Stimulated activated effector memory CD8-positive, alpha-beta T cell treated with anti-CD3 and anti-CD28 coated beads, Interleukin-12 subunit alpha, Interleukin-12 subunit beta, amount 100 ng/mL, for 72 hours (primary cell): ENCODE results near the gene SKOR1.

Experiments
- ATAC-seq: fragments of 150-1000 bp; cut with Tn5 transposase; 2 replicates; pipeline ENCODE4 v1.10.0; 2021
- DNase-seq, 2 donors: peaks; one replicate each; pipeline ENCODE4 v3.0.0; 2021 to 2022; ENCODE audit warnings: low spot score in 2 of 2
- H3K27ac Mint-ChIP-seq: one replicate; pipeline ENCODE4 v1.8.0; 2022; ENCODE audit warnings: mild to moderate bottlenecking, mixed read lengths
- H3K36me3 Mint-ChIP-seq: one replicate; pipeline ENCODE4 v1.8.0; 2022; ENCODE audit warnings: mild to moderate bottlenecking, mixed read lengths
- H3K4me1 Mint-ChIP-seq: one replicate; pipeline ENCODE4 v1.8.0; 2022; ENCODE audit warnings: mixed read lengths
- H3K4me3 Mint-ChIP-seq: one replicate; pipeline ENCODE4 v1.8.0; 2022; ENCODE audit warnings: mild to moderate bottlenecking, mixed read lengths
- H3K9me3 Mint-ChIP-seq: one replicate; pipeline ENCODE4 v1.8.0; 2022; ENCODE audit warnings: mixed read lengths

The SKOR1 gene

GRCh38 chr15:67824976-67825880 is at the start of gene SKOR1:
SKOR1 (plus strand) TSS chr15:67825509; CDS start chr15:67825603, 94 bp downstream.
- ATAC-seq = no peak
- Mint-ChIP-seq H3K9me3 (no peaks in the 10 kb centered on the region), H3K4me3 (peak within 1 kb of the TSS; percentile 18), H3K27ac (no peak within 1 kb of the TSS), H3K4me1 (peaks cover 62% of the 10 kb centered on the region), H3K36me3 (peaks cover 21% of the 10 kb centered on the region)
- peak in 1 of 2 donors; percentile 57 for DNase-seq

GRCh38 chr15:67775998-67776397 is 49.3 kb upstream of the SKOR1 start:
- H3K4me3 Mint-ChIP-seq = no peak overlapping the region
- H3K27ac Mint-ChIP-seq = no peak overlapping the region
- H3K36me3 Mint-ChIP-seq = no peaks in the 10 kb centered on the region
- no peak for ATAC-seq
- no peaks in the 10 kb centered on the region for H3K4me1 Mint-ChIP-seq
- DNase-seq = no peak
- H3K9me3 Mint-ChIP-seq = no peaks in the 10 kb centered on the region

GRCh38 chr15:67776600-67776999 is 48.7 kb upstream of the SKOR1 start:
- H3K4me3 Mint-ChIP-seq = no peak overlapping the region
- ATAC-seq = no peak

GRCh38 chr15:67777071-67777470 is 48.2 kb upstream of the SKOR1 start:
- Mint-ChIP-seq H3K4me1 (no peaks in the 10 kb centered on the region), H3K36me3 (no peaks in the 10 kb centered on the region), H3K9me3 (no peaks in the 10 kb centered on the region), H3K4me3 (no peak overlapping the region), H3K27ac (no peak overlapping the region)
- ATAC-seq (no peak), DNase-seq (no peak)

More at GRCh38 chr15:67776600-67776999, 48.7 kb upstream of the SKOR1 start:
- no peak for DNase-seq
- Mint-ChIP-seq H3K27ac (no peak overlapping the region), H3K36me3 (no peaks in the 10 kb centered on the region), H3K4me1 (no peaks in the 10 kb centered on the region), H3K9me3 (no peaks in the 10 kb centered on the region)

- H3K4me1 Mint-ChIP-seq = no peaks in the 10 kb centered on the region
- no peaks in the 10 kb centered on the region for H3K36me3 Mint-ChIP-seq
- DNase-seq = no peak
- H3K27ac Mint-ChIP-seq = no peak overlapping the region
- no peaks in the 10 kb centered on the region for H3K9me3 Mint-ChIP-seq
- ATAC-seq = no peak
- no peak overlapping the region for H3K4me3 Mint-ChIP-seq
Observed at GRCh38 chr15:67777773-67778172, 47.5 kb upstream of the SKOR1 start.

- peaks cover 6% of the 10 kb centered on the region for H3K4me1 Mint-ChIP-seq
- H3K27ac Mint-ChIP-seq = no peak overlapping the region
- DNase-seq = no peak
- no peak overlapping the region for H3K4me3 Mint-ChIP-seq
- no peaks in the 10 kb centered on the region for H3K36me3 Mint-ChIP-seq
- no peak for ATAC-seq
- H3K9me3 Mint-ChIP-seq = no peaks in the 10 kb centered on the region
Observed at GRCh38 chr15:67778968-67779548, 46.3 kb upstream of the SKOR1 start.

- DNase-seq (no peak), ATAC-seq (no peak)
- Mint-ChIP-seq H3K4me3 (no peak overlapping the region), H3K4me1 (peaks cover 12% of the 10 kb centered on the region), H3K9me3 (no peaks in the 10 kb centered on the region), H3K36me3 (no peaks in the 10 kb centered on the region), H3K27ac (no peak overlapping the region)
Observed at GRCh38 chr15:67779549-67780111, 45.7 kb upstream of the SKOR1 start.

GRCh38 chr15:67781061-67781460 is 44.2 kb upstream of the SKOR1 start:
- no peak for ATAC-seq
- Mint-ChIP-seq H3K4me1 (peaks cover 12% of the 10 kb centered on the region), H3K4me3 (no peak overlapping the region), H3K9me3 (no peaks in the 10 kb centered on the region), H3K27ac (peak overlapping the region; percentile 14), H3K36me3 (no peaks in the 10 kb centered on the region)
- no peak for DNase-seq

GRCh38 chr15:67781907-67782690 is 43.2 kb upstream of the SKOR1 start:
- ATAC-seq = no peak
- DNase-seq = no peak
- Mint-ChIP-seq H3K4me1 (peaks cover 12% of the 10 kb centered on the region), H3K9me3 (no peaks in the 10 kb centered on the region), H3K27ac (no peak overlapping the region), H3K4me3 (no peak overlapping the region), H3K36me3 (no peaks in the 10 kb centered on the region)

GRCh38 chr15:67782691-67782991 is 42.7 kb upstream of the SKOR1 start:
- Mint-ChIP-seq H3K4me1 (peaks cover 12% of the 10 kb centered on the region), H3K9me3 (no peaks in the 10 kb centered on the region), H3K4me3 (no peak overlapping the region), H3K36me3 (no peaks in the 10 kb centered on the region), H3K27ac (no peak overlapping the region)
- DNase-seq (no peak), ATAC-seq (no peak)

GRCh38 chr15:67783303-67783702 is 42.0 kb upstream of the SKOR1 start:
- ATAC-seq = peak; percentile 57
- Mint-ChIP-seq H3K4me1 (peaks cover 12% of the 10 kb centered on the region), H3K9me3 (no peaks in the 10 kb centered on the region), H3K27ac (no peak overlapping the region), H3K4me3 (no peak overlapping the region), H3K36me3 (no peaks in the 10 kb centered on the region)
- DNase-seq = peak in 1 of 2 donors; percentile 53

GRCh38 chr15:67784090-67784781 is 41.1 kb upstream of the SKOR1 start:
- no peaks in the 10 kb centered on the region for H3K9me3 Mint-ChIP-seq
- DNase-seq = no peak
- H3K27ac Mint-ChIP-seq = no peak overlapping the region
- H3K4me1 Mint-ChIP-seq = peaks cover 12% of the 10 kb centered on the region
- H3K36me3 Mint-ChIP-seq = no peaks in the 10 kb centered on the region
- no peak for ATAC-seq
- no peak overlapping the region for H3K4me3 Mint-ChIP-seq

GRCh38 chr15:67784856-67785430 is 40.4 kb upstream of the SKOR1 start:
- no peaks in the 10 kb centered on the region for H3K9me3 Mint-ChIP-seq
- H3K27ac Mint-ChIP-seq = peak overlapping the region; percentile 1
- peaks cover 12% of the 10 kb centered on the region for H3K4me1 Mint-ChIP-seq
- ATAC-seq = no peak
- no peaks in the 10 kb centered on the region for H3K36me3 Mint-ChIP-seq
- no peak for DNase-seq
- no peak overlapping the region for H3K4me3 Mint-ChIP-seq

- peaks cover 12% of the 10 kb centered on the region for H3K4me1 Mint-ChIP-seq
- no peak for ATAC-seq
- no peak for DNase-seq
- H3K4me3 Mint-ChIP-seq = no peak overlapping the region
- H3K9me3 Mint-ChIP-seq = no peaks in the 10 kb centered on the region
- H3K27ac Mint-ChIP-seq = peak overlapping the region; percentile 1
- H3K36me3 Mint-ChIP-seq = no peaks in the 10 kb centered on the region
Observed at GRCh38 chr15:67785431-67785830, 39.9 kb upstream of the SKOR1 start.
